ENCODE data around the gene MAGEA8.
"Not testable (repeated sequence)": the region's sequence is repeated elsewhere in the genome, so short reads cannot be mapped to it uniquely, and the experiment has no call there.

The MAGEA8 gene

GRCh38 chrX:149903889-149904748 lies 23.1 kb downstream of the MAGEA8 start:
- peak; percentile 3 for DNase-seq (ENCODE audit: low read depth)

- no peak for DNase-seq (ENCODE audit: low read depth)
Observed at GRCh38 chrX:149908308-149908707, 27.3 kb downstream of the MAGEA8 start.

- DNase-seq (ENCODE audit: low read depth): no peak
Observed at GRCh38 chrX:149908727-149909126, 27.7 kb downstream of the MAGEA8 start.

GRCh38 chrX:149909324-149910177 lies 28.6 kb downstream of the MAGEA8 start:
- no peak for DNase-seq (ENCODE audit: low read depth)

- no peak for DNase-seq (ENCODE audit: low read depth)
Observed at GRCh38 chrX:149910178-149910695, 29.3 kb downstream of the MAGEA8 start.

- DNase-seq (ENCODE audit: low read depth): no peak
Observed at GRCh38 chrX:149916745-149917392, 35.9 kb downstream of the MAGEA8 start.

- not testable (repeated sequence) for DNase-seq (ENCODE audit: low read depth)
Observed at GRCh38 chrX:149923836-149924235, 42.9 kb downstream of the MAGEA8 start.

- not testable (repeated sequence) for DNase-seq (ENCODE audit: low read depth)
Observed at GRCh38 chrX:149924434-149924833, 43.5 kb downstream of the MAGEA8 start.

GRCh38 chrX:149927245-149927963 lies 46.4 kb downstream of the MAGEA8 start:
- not testable (repeated sequence) for DNase-seq (ENCODE audit: low read depth)

GRCh38 chrX:149927964-149928258 lies 46.9 kb downstream of the MAGEA8 start:
- not testable (repeated sequence) for DNase-seq (ENCODE audit: low read depth)

GRCh38 chrX:149928635-149929034 lies 47.7 kb downstream of the MAGEA8 start:
- not testable (repeated sequence) for DNase-seq (ENCODE audit: low read depth)

- not testable (repeated sequence) for DNase-seq (ENCODE audit: low read depth)
Observed at GRCh38 chrX:149929400-149929799, 48.4 kb downstream of the MAGEA8 start, which contains the start of gene HSFX4. Gene HSFX4 (plus strand): TSS chrX:149929573. CDS start chrX:149929645, 72 bp downstream.

- not testable (repeated sequence) for DNase-seq (ENCODE audit: low read depth)
Observed at GRCh38 chrX:149931355-149931754, 50.4 kb downstream of the MAGEA8 start.

GRCh38 chrX:149932150-149932549 lies 51.2 kb downstream of the MAGEA8 start:
- not testable (repeated sequence) for DNase-seq (ENCODE audit: low read depth)

- DNase-seq (ENCODE audit: low read depth): not testable (repeated sequence)
Observed at GRCh38 chrX:149932970-149933369, 52.0 kb downstream of the MAGEA8 start.

- not testable (repeated sequence) for DNase-seq (ENCODE audit: low read depth)
Observed at GRCh38 chrX:149933547-149933946, 52.6 kb downstream of the MAGEA8 start.

Data from EH (cell line).